WI38 (cell line): ENCODE measurements around the gene XKRX.

Source experiments
- H3K4me3 ChIP-seq: 2 replicates; pipeline ENCODE4 v1.5.1; 2011; ENCODE audit warnings: low read depth, mild to moderate bottlenecking, control low read depth, low read length
- CTCF ChIP-seq: IDR thresholded peaks from 2 replicates; pipeline ENCODE4 v1.5.1; 2012; ENCODE audit warnings: low read depth, mild to moderate bottlenecking, control low read depth, low read length

The XKRX gene

GRCh38 chrX:100962811-100963210 lies 34.1 kb upstream of the XKRX start:
- TF ChIP-seq CTCF, result no peak
- H3K4me3 ChIP-seq, result no peak overlapping the region

- H3K4me3 ChIP-seq, result no peak overlapping the region
- no peak for TF ChIP-seq CTCF
These were observed 19.8 kb upstream of the XKRX start for GRCh38 chrX:100948557-100948956.

DNA sequence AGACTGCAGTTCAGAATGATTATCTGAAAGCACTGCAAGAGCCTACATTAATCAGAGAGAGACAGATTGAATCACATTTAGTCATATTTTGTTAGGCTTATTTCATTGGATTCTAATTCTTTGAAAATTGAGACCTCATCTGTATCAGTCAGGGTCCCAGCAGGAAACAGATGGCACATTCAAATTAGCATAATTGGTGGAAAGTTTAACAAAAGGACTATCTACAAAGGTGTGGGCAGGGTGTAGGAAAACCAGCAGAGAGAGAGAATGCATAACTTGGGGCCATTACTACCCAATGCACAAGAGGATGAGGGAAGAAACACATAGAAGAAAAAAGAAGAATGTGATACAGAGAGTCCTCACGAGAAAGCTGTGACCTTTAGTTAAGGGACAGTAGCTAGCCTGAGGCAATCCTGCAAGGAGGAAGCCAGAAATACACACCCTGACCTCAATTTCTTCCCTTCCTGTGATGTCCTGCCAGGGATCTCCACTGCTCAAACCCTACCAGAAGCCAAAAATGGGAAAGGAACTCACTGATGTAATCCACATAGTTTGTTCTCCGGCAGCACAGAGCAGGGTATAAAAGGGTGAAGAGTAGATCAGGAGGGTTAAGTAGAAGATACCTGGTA lies 17.7 kb upstream of the XKRX start:
- no peak for TF ChIP-seq CTCF
- H3K4me3 ChIP-seq, result no peak overlapping the region

- H3K4me3 ChIP-seq, result no peak overlapping the region
- no peak for TF ChIP-seq CTCF
These were observed 15.9 kb upstream of the XKRX start for GRCh38 chrX:100944601-100945000.

- H3K4me3 ChIP-seq, result no peak overlapping the region
- no peak for TF ChIP-seq CTCF
These were observed 10.6 kb upstream of the XKRX start for GRCh38 chrX:100939333-100939732.

- H3K4me3 ChIP-seq, result no peak overlapping the region
- TF ChIP-seq CTCF, result no peak
These were observed 7.0 kb upstream of the XKRX start for GRCh38 chrX:100935767-100936166.

GRCh38 chrX:100931925-100932285 lies 3.2 kb upstream of the XKRX start:
- TF ChIP-seq CTCF, result no peak
- no peak overlapping the region for H3K4me3 ChIP-seq
